HEK293 (cell line): ENCODE data around the gene SLC37A4.
A peak's percentile ranks its signal among the peaks of the same experiment; 100 is the strongest.

ENCODE experiments used
- CTCF ChIA-PET: fragments of 350-600 bp; formaldehyde crosslinking; extraction: SDS; loops from one replicate; lab custom pipeline; 2021; ENCODE audit warnings: antibody characterized with exemption; lab: Yijun Ruan, JAX
- POLR2A ChIA-PET: fragments of 300-600 bp; formaldehyde crosslinking; extraction: SDS; loops from one replicate; lab custom pipeline; 2020; ENCODE audit warnings: antibody characterized with exemption, inconsistent platforms; lab: Yijun Ruan, JAX
- H3K27ac ChIP-seq: fragments of 200-500 bp; sonication (Bioruptor generic); 2 replicates; pipeline ENCODE4 v1.5.1; 2014; ENCODE audit warnings: low read depth, low read length, control low read depth, inconsistent platforms; ENCODE audit errors: extremely low read depth
- H3K36me3 ChIP-seq, 2 experiments: fragments of 200-500 bp in 1 of 2; sonication (Bioruptor generic) in 1 of 2; 1 replicate in 1 of 2; 2 replicates in 1 of 2; pipeline ENCODE4 v1.5.1; 2014 to 2017; ENCODE audit warnings: inconsistent platforms in 2 of 2, low read length in 2 of 2; ENCODE audit not compliant: control insufficient read depth in 2 of 2, insufficient read depth in 1 of 2
- H3K4me1 ChIP-seq: fragments of 200-500 bp; sonication (Bioruptor generic); 2 replicates; pipeline ENCODE4 v1.5.1; 2014; ENCODE audit warnings: mild to moderate bottlenecking, low read length, inconsistent platforms; ENCODE audit not compliant: control insufficient read depth, insufficient read depth
- H3K4me3 ChIP-seq: 2 replicates; pipeline ENCODE4 v1.5.1; 2011; ENCODE audit warnings: low read depth, mild to moderate bottlenecking, control low read depth, low read length, moderate library complexity
- H3K9me3 ChIP-seq: fragments of 200-500 bp; sonication (Bioruptor generic); 2 replicates; pipeline ENCODE4 v1.5.1; 2014; ENCODE audit warnings: low read depth, low read length, inconsistent platforms; ENCODE audit not compliant: control insufficient read depth, insufficient read depth
- CTCF ChIP-seq: fragments of 450-650 bp; formaldehyde crosslinking; IDR thresholded peaks from 2 replicates; pipeline ENCODE4 v1.5.1; 2016; ENCODE audit warnings: missing biosample characterization, missing genetic modification characterization
- KLF7 ChIP-seq: fragments of 450-650 bp; formaldehyde crosslinking; IDR thresholded peaks from 2 replicates; pipeline ENCODE4 v1.5.1; 2016; ENCODE audit warnings: missing biosample characterization, missing genetic modification characterization, borderline replicate concordance
- KLF8 ChIP-seq: fragments of 450-650 bp; formaldehyde crosslinking; IDR thresholded peaks from 2 replicates; pipeline ENCODE4 v1.5.1; 2016; ENCODE audit warnings: missing biosample characterization, missing genetic modification characterization
- SCRT2 ChIP-seq: fragments of 450-650 bp; formaldehyde crosslinking; IDR thresholded peaks from 2 replicates; pipeline ENCODE4 v1.5.1; 2016; ENCODE audit warnings: missing biosample characterization, missing genetic modification characterization
- TSHZ1 ChIP-seq: fragments of 450-650 bp; formaldehyde crosslinking; IDR thresholded peaks from 2 replicates; pipeline ENCODE4 v1.5.1; 2016; ENCODE audit warnings: missing biosample characterization, missing genetic modification characterization, borderline replicate concordance
- ZBTB11 ChIP-seq: fragments of 450-650 bp; formaldehyde crosslinking; conservative IDR thresholded peaks from 2 replicates; pipeline ENCODE4 v1.5.1; 2016; ENCODE audit warnings: low read depth, missing biosample characterization, missing genetic modification characterization
- ZBTB17 ChIP-seq: fragments of 450-650 bp; formaldehyde crosslinking; IDR thresholded peaks from 2 replicates; pipeline ENCODE4 v1.5.1; 2016; ENCODE audit warnings: missing biosample characterization, missing genetic modification characterization
- ZNF10 ChIP-seq: fragments of 450-650 bp; formaldehyde crosslinking; IDR thresholded peaks from 2 replicates; pipeline ENCODE4 v1.5.1; 2017; ENCODE audit warnings: missing biosample characterization, missing genetic modification characterization
- ZNF157 ChIP-seq: fragments of 450-650 bp; formaldehyde crosslinking; IDR thresholded peaks from 2 replicates; pipeline ENCODE4 v1.5.1; 2016; ENCODE audit warnings: missing biosample characterization, missing genetic modification characterization
- ZNF239 ChIP-seq: fragments of 450-650 bp; formaldehyde crosslinking; IDR thresholded peaks from 2 replicates; pipeline ENCODE4 v1.5.1; 2016; ENCODE audit warnings: missing biosample characterization, missing genetic modification characterization
- ZNF248 ChIP-seq: fragments of 450-650 bp; formaldehyde crosslinking; IDR thresholded peaks from 2 replicates; pipeline ENCODE4 v1.5.1; 2017; ENCODE audit warnings: missing biosample characterization, missing genetic modification characterization
- ZNF274 ChIP-seq, 2 experiments: fragments of 200-500 bp in 1 of 2; fragments of 450-650 bp in 1 of 2; sonication (Bioruptor generic) in 1 of 2; formaldehyde crosslinking in 1 of 2; IDR thresholded peaks; 2 replicates each; pipeline versions ENCODE4 v1.5.1 to v1.6.1; 2014 to 2016; ENCODE audit warnings: borderline replicate concordance in 1 of 2, inconsistent platforms in 1 of 2, low read length in 1 of 2, missing biosample characterization in 1 of 2, missing genetic modification characterization in 1 of 2
- ZNF292 ChIP-seq: fragments of 450-650 bp; formaldehyde crosslinking; IDR thresholded peaks from 2 replicates; pipeline ENCODE4 v1.5.1; 2016; ENCODE audit warnings: low read depth, missing biosample characterization, missing genetic modification characterization, borderline replicate concordance
- ZNF350 ChIP-seq: fragments of 450-650 bp; formaldehyde crosslinking; IDR thresholded peaks from 2 replicates; pipeline ENCODE4 v1.5.0; 2017; ENCODE audit warnings: missing biosample characterization, mild to moderate bottlenecking, missing genetic modification characterization
- ZNF48 ChIP-seq: fragments of 450-650 bp; formaldehyde crosslinking; IDR thresholded peaks from 2 replicates; pipeline ENCODE4 v1.5.1; 2016; ENCODE audit warnings: missing biosample characterization, missing genetic modification characterization
- ZNF654 ChIP-seq: fragments of 450-650 bp; formaldehyde crosslinking; IDR thresholded peaks from 2 replicates; pipeline ENCODE4 v1.5.1; 2016; ENCODE audit warnings: low read depth, missing biosample characterization, missing genetic modification characterization
- ZNF707 ChIP-seq: fragments of 450-650 bp; formaldehyde crosslinking; IDR thresholded peaks from 2 replicates; pipeline ENCODE4 v1.5.1; 2016; ENCODE audit warnings: missing biosample characterization, missing genetic modification characterization
- ZNF747 ChIP-seq: fragments of 450-650 bp; formaldehyde crosslinking; IDR thresholded peaks from 2 replicates; pipeline ENCODE4 v1.5.1; 2016; ENCODE audit warnings: missing biosample characterization, missing genetic modification characterization
- ZSCAN16 ChIP-seq: fragments of 450-650 bp; formaldehyde crosslinking; IDR thresholded peaks from 2 replicates; pipeline ENCODE4 v1.5.1; 2016; ENCODE audit warnings: missing biosample characterization, missing genetic modification characterization
- ZSCAN18 ChIP-seq: fragments of 450-650 bp; formaldehyde crosslinking; IDR thresholded peaks from 2 replicates; pipeline ENCODE4 v1.5.1; 2016; ENCODE audit warnings: missing biosample characterization, missing genetic modification characterization

The SLC37A4 gene

GRCh38 chr11:119055901-119056300 is 25.2 kb upstream of the SLC37A4 start:
- Histone ChIP-seq H3K4me1 (no peaks in the 10 kb centered on the region), H3K36me3 (peaks cover 4 to 49% of the 10 kb centered on the region in 2 experiments; a peak in 1 of 3 replicates), H3K9me3 (no peaks in the 10 kb centered on the region), H3K27ac (no peak overlapping the region), H3K4me3 (peak overlapping the region; percentile 85)
- POLR2A ChIA-PET, result interaction anchor here (0.6 to 4.0 kb wide), 15 partner anchors 8 to 261 kb away, joined by 3 to 20 read pairs (median 5); partner anchors contain the start of genes C2CD2L, DPAGT1, HINFP and HMBS
- peak; percentile 65 for TF ChIP-seq CTCF (tag by site-specific recombination)
- no peak for TF ChIP-seq ZNF248 (tag by site-specific recombination)
- TF ChIP-seq KLF7 (tag by site-specific recombination), result no peak
- peak; percentile 23; the same call in 1 of the 2 replicates for TF ChIP-seq SCRT2
- no peak for TF ChIP-seq ZNF157 (tag by site-specific recombination)
- TF ChIP-seq ZNF292, result no peak
- TF ChIP-seq TSHZ1, result no peak
- no peak for TF ChIP-seq ZNF10
- TF ChIP-seq ZNF239 (tag by site-specific recombination), result no peak
- TF ChIP-seq ZSCAN18, result no peak
- TF ChIP-seq ZNF350 (tag by site-specific recombination), result no peak
- TF ChIP-seq ZSCAN16, result no peak
- no peak for TF ChIP-seq ZNF274 (IDR thresholded peaks at IDR 0.05; ENCODE audit: low read length)
- TF ChIP-seq ZNF274 (tag by site-specific recombination; IDR thresholded peaks at IDR 0.05; ENCODE audit: borderline replicate concordance), result no peak
- TF ChIP-seq ZNF654 (tag by site-specific recombination), result peak; percentile 4; the same call in 1 of the 2 replicates
- TF ChIP-seq KLF8, result no peak
- TF ChIP-seq ZNF747, result no peak
- CTCF ChIA-PET, result interaction anchor here (0.6 to 1.8 kb wide), 3 partner anchors 13 to 127 kb away, joined by 3 to 6 read pairs (median 3); no protein-coding TSS in a partner anchor

- TF ChIP-seq ZBTB11 (tag by site-specific recombination) (no peak), ZNF48 (tag by site-specific recombination) (no peak), ZNF707 (no peak), ZBTB17 (peak; percentile 69; the same call in 1 of the 2 replicates)
- TF ChIP-seq, all 188 proteins: peak for 1
- POLR2A ChIA-PET, result interaction anchor here (0.6 to 1.1 kb wide), 2 partner anchors 13 to 31 kb away, joined by 5 to 6 read pairs; partner anchors contain the start of gene HMBS
Observed at GRCh38 chr11:119054418-119054817, 23.7 kb upstream of the SLC37A4 start.

More at GRCh38 chr11:119054418-119054817, 23.7 kb upstream of the SLC37A4 start:
- Histone ChIP-seq H3K27ac (no peak overlapping the region), H3K9me3 (no peaks in the 10 kb centered on the region), H3K4me3 (no peak overlapping the region), H3K4me1 (no peaks in the 10 kb centered on the region), H3K36me3 (peaks cover 4 to 64% of the 10 kb centered on the region in 2 experiments; a peak in 1 of 3 replicates)
- CTCF ChIA-PET, result interaction anchor here (0.7 to 1.8 kb wide), 2 partner anchors 11 to 286 kb away, joined by 3 to 6 read pairs; no protein-coding TSS in a partner anchor
